ENCODE results near the gene CYP27B1. TPM values are rescaled to one million over a fixed set of nuclear protein-coding genes. Genes with fewer than 3 reads are reported as not detected.
"Not testable (repeated sequence)": the region's sequence is repeated elsewhere in the genome, so short reads cannot be mapped to it uniquely, and the experiment has no call there.

CYP27B1 gene
- total and polyA plus RNA-seq, 4 experiments from 2014 or later = 0.55 to 1.4 (median 0.78) TPM

GRCh38 chr12:57716305-57716704 is 50.6 kb downstream of the CYP27B1 start:
- H3K4me1 ChIP-seq (ENCODE audit: insufficient read depth, low read length) = peaks cover 3% of the 10 kb centered on the region
- POLR2A ChIA-PET (ENCODE audit: partially characterized antibody) = interaction anchor here (0.7 kb wide), 1 partner anchor 9 kb away, joined by 3 read pairs; no protein-coding TSS in a partner anchor
- H3K9me3 Mint-ChIP-seq = peaks cover 0 to 2% (median 0%) of the 10 kb centered on the region in 8 donors
- H3K27ac ChIP-seq (ENCODE audit: low read depth, low read length) = no peak overlapping the region
- peaks cover 0 to 5% (median under 1%) of the 10 kb centered on the region in 4 donors for H3K4me1 Mint-ChIP-seq
- no peak overlapping the region for H3K4me3 ChIP-seq (ENCODE audit: low read length in 2 of 2)
- H3K27me3 ChIP-seq (ENCODE audit: insufficient read depth, low read length) = no peaks in the 10 kb centered on the region
- H3K36me3 ChIP-seq (ENCODE audit: insufficient read depth, low read length) = peaks cover 56% of the 10 kb centered on the region
- peak overlapping the region in 3 of 7 donors; percentile 29 to 80 (median 42) for H3K27ac Mint-ChIP-seq
- no peak for DNase-seq
- CTCF ChIA-PET (ENCODE audit: partially characterized antibody) = no interaction called here
- H3K9me3 ChIP-seq (ENCODE audit: control insufficient read depth in 1 of 2, low read length in 2 of 2) = no peaks in the 10 kb centered on the region
- H3K36me3 Mint-ChIP-seq = peaks cover 25 to 56% of the 10 kb centered on the region in 2 donors
- H3K4me3 Mint-ChIP-seq = no peak overlapping the region
- H3K27me3 Mint-ChIP-seq = no peaks in the 10 kb centered on the region
- intact Hi-C loops (cut with micrococcal nuclease) = no loop called here

DNA sequence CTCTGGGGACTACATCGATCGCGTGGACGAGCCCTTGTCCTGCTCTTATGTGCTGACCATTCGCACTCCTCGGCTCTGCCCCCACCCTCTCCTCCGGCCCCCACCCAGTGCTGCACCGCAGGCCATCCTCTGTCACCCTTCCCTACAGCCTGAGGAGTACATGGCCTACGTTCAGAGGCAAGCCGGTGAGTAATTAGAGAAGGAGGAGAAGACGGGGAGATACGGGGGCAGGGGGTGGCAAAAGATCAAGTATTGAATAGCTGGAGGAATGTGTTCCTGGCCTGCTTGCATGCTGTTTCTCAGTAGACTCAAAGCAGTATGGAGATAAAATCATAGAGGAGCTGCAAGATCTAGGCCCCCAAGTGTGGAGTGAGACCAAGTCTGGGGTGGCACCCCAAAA is 51.1 kb downstream of the CYP27B1 start:
- Mint-ChIP-seq H3K36me3 (peaks cover 29 to 52% of the 10 kb centered on the region in 2 donors), H3K27me3 (no peaks in the 10 kb centered on the region), H3K4me3 (no peak overlapping the region), H3K4me1 (peaks cover 0 to 6% (median under 1%) of the 10 kb centered on the region in 4 donors), H3K27ac (peak overlapping the region in 3 of 7 donors; percentile 19 to 76 (median 25)), H3K9me3 (peaks cover 0 to 2% (median 0%) of the 10 kb centered on the region in 8 donors)
- Histone ChIP-seq H3K9me3 (ENCODE audit: control insufficient read depth in 1 of 2, low read length in 2 of 2) (no peaks in the 10 kb centered on the region), H3K36me3 (ENCODE audit: insufficient read depth, low read length) (peaks cover 51% of the 10 kb centered on the region), H3K4me3 (ENCODE audit: low read length in 2 of 2) (no peak overlapping the region), H3K4me1 (ENCODE audit: insufficient read depth, low read length) (peaks cover 3% of the 10 kb centered on the region), H3K27me3 (ENCODE audit: insufficient read depth, low read length) (no peaks in the 10 kb centered on the region), H3K27ac (ENCODE audit: low read depth, low read length) (no peak overlapping the region)
- no peak for DNase-seq
- intact Hi-C loops (cut with micrococcal nuclease) = no loop called here
- CTCF ChIA-PET (ENCODE audit: partially characterized antibody) = no interaction called here
- POLR2A ChIA-PET (ENCODE audit: partially characterized antibody) = interaction anchor here (0.7 kb wide), 1 partner anchor 9 kb away, joined by 3 read pairs; no protein-coding TSS in a partner anchor

DNA sequence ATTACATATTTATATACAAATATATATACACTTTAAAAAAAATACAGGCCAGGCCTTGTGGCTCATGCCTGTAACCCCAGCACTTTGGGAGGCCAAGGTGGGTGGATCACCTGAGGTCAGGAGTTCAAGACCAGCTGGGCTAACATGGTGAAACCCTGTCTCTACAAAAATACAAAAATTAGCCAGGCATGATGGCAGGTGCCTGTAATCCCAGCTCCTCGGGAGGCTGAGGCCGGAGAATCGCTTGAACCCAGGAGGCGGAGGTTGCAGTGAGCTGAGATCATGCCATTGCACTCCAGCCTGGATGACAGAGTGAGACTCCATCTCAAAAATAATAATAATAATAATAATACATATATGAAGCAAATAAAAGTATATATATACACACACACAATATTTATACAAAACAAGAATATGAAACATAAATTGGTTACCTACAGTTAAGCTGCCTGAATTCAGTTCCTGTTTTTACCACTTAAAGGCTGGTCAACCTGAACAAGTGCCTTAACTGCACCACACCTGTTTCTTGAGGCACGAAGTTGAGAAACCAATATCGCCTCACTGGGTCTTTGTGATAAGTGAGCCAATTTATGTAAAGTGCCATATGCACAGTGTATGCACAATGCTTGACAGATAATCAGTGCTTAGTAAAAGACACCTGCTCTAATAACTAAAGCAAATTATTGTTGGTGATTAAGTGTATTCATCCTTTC is 51.7 kb downstream of the CYP27B1 start:
- intact Hi-C loops (cut with micrococcal nuclease); H3K4me1 ChIP-seq (ENCODE audit: insufficient read depth, low read length); H3K27ac ChIP-seq (ENCODE audit: low read depth, low read length); H3K27ac Mint-ChIP-seq; H3K9me3 ChIP-seq (ENCODE audit: control insufficient read depth in 1 of 2, low read length in 2 of 2); DNase-seq; H3K4me1 Mint-ChIP-seq; H3K27me3 Mint-ChIP-seq; H3K27me3 ChIP-seq (ENCODE audit: insufficient read depth, low read length); H3K4me3 ChIP-seq (ENCODE audit: low read length in 2 of 2); CTCF ChIA-PET (ENCODE audit: partially characterized antibody); H3K9me3 Mint-ChIP-seq; H3K4me3 Mint-ChIP-seq: not testable (repeated sequence)
- POLR2A ChIA-PET (ENCODE audit: partially characterized antibody) = interaction anchor here (0.7 to 1.5 kb wide), 2 partner anchors 8 to 9 kb away, joined by 3 read pairs; no protein-coding TSS in a partner anchor
- peaks cover 32 to 54% of the 10 kb centered on the region in 2 donors for H3K36me3 Mint-ChIP-seq
- peaks cover 45% of the 10 kb centered on the region for H3K36me3 ChIP-seq (ENCODE audit: insufficient read depth, low read length)

- ChIA-PET POLR2A (ENCODE audit: partially characterized antibody) (interaction anchor here (0.7 to 1.5 kb wide), 3 partner anchors 11 to 28 kb away, joined by 3 to 5 read pairs (median 4); partner anchors contain the start of gene OS9), CTCF (ENCODE audit: partially characterized antibody) (interaction anchor here (0.7 kb wide), 1 partner anchor 381 kb away, joined by 3 read pairs; no protein-coding TSS in a partner anchor)
- H3K27me3 ChIP-seq (ENCODE audit: insufficient read depth, low read length) = no peaks in the 10 kb centered on the region
- H3K4me1 ChIP-seq (ENCODE audit: insufficient read depth, low read length) = peaks cover 3% of the 10 kb centered on the region
- Mint-ChIP-seq H3K9me3 (no peaks in the 10 kb centered on the region), H3K4me1 (peaks cover 0 to 9% (median 4%) of the 10 kb centered on the region in 4 donors), H3K27me3 (no peaks in the 10 kb centered on the region), H3K4me3 (no peak overlapping the region), H3K27ac (no peak overlapping the region), H3K36me3 (peaks cover 22 to 51% of the 10 kb centered on the region in 2 donors)
- intact Hi-C loops (cut with micrococcal nuclease) = no loop called here
- no peaks in the 10 kb centered on the region for H3K9me3 ChIP-seq (ENCODE audit: control insufficient read depth in 1 of 2, low read length in 2 of 2)
- H3K36me3 ChIP-seq (ENCODE audit: insufficient read depth, low read length) = peaks cover 26% of the 10 kb centered on the region
- H3K27ac ChIP-seq (ENCODE audit: low read depth, low read length) = no peak overlapping the region
- no peak for DNase-seq
- no peak overlapping the region for H3K4me3 ChIP-seq (ENCODE audit: low read length in 2 of 2)
Observed at GRCh38 chr12:57713209-57713608, 53.7 kb downstream of the CYP27B1 start.

DNA sequence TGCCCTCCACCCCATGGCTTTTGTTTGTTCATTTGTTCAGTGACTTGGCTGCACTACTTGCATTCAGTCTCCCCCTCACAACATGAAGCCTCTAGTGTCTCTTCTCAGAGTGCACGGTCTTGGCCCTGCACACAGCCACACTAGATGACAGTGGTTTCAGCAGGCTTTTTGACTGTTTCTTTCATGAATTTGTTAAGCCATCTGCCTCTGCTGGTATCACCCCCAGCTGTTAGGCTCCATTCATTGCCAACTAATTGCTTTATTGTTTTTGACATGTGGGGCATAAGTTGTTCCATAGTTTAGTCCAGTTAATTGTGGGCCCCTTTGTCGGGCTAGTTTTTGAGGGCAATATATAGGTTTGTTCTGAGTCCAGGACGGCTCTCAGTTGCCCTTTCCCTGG is 54.2 kb downstream of the CYP27B1 start:
- intact Hi-C loops (cut with micrococcal nuclease) = no loop called here
- Mint-ChIP-seq H3K4me1 (peaks cover 0 to 9% (median 4%) of the 10 kb centered on the region in 4 donors), H3K9me3 (no peaks in the 10 kb centered on the region), H3K27ac (no peak overlapping the region), H3K36me3 (peaks cover 19 to 47% of the 10 kb centered on the region in 2 donors), H3K27me3 (no peaks in the 10 kb centered on the region), H3K4me3 (no peak overlapping the region)
- Histone ChIP-seq H3K4me1 (ENCODE audit: insufficient read depth, low read length) (peaks cover 3% of the 10 kb centered on the region), H3K27ac (ENCODE audit: low read depth, low read length) (no peak overlapping the region), H3K36me3 (ENCODE audit: insufficient read depth, low read length) (peaks cover 20% of the 10 kb centered on the region), H3K27me3 (ENCODE audit: insufficient read depth, low read length) (no peaks in the 10 kb centered on the region), H3K9me3 (ENCODE audit: control insufficient read depth in 1 of 2, low read length in 2 of 2) (no peaks in the 10 kb centered on the region), H3K4me3 (ENCODE audit: low read length in 2 of 2) (no peak overlapping the region)
- POLR2A ChIA-PET (ENCODE audit: partially characterized antibody) = interaction anchor here (0.7 to 1.5 kb wide), 2 partner anchors 12 to 28 kb away, joined by 4 to 5 read pairs; no protein-coding TSS in a partner anchor
- no peak for DNase-seq
- CTCF ChIA-PET (ENCODE audit: partially characterized antibody) = no interaction called here

Small RNAs within 50 kb of the gene (microRNA-seq; reads per million reads assigned to microRNA genes)
- not detected for gene MIR6759 (ENCODE audit: borderline microRNAs expressed, borderline number of aligned reads, borderline replicate concordance)

Other genes starting within 250 kb of the CYP27B1 start
- gene DDIT3, start 246.6 kb downstream of the CYP27B1 start, total RNA-seq = 10 to 100 TPM; 38.5 to 40.8 TPM
- 10 to 100 TPM; 15.4 to 22.8 TPM for gene DDIT3, start 246.6 kb downstream of the CYP27B1 start, polyA plus RNA-seq
- 100 to 1,000 TPM in 1 of 2 experiments, 10 to 100 TPM in 1; 97.4 to 103 TPM for gene MBD6, start 244.3 kb downstream of the CYP27B1 start, total RNA-seq
- 1 to 10 TPM in 1 of 2 donors, under 1 TPM in 1; 0.16 to 2.6 TPM for gene MBD6, start 244.3 kb downstream of the CYP27B1 start, polyA plus RNA-seq
- gene DCTN2, start 219.9 kb downstream of the CYP27B1 start, total RNA-seq = 10 to 100 TPM; 69.4 to 70.7 TPM
- 10 to 100 TPM; 67.4 to 86.2 TPM for gene DCTN2, start 219.9 kb downstream of the CYP27B1 start, polyA plus RNA-seq
- gene KIF5A, start 217.0 kb downstream of the CYP27B1 start, total RNA-seq = under 1 TPM; 0.96 to 1.00 TPM
- gene KIF5A, start 217.0 kb downstream of the CYP27B1 start, polyA plus RNA-seq = not detected
- 10 to 100 TPM; 32.4 to 36.0 TPM for gene PIP4K2C, start 175.9 kb downstream of the CYP27B1 start, total RNA-seq
- 10 to 100 TPM; 30.4 to 45.0 TPM for gene PIP4K2C, start 175.9 kb downstream of the CYP27B1 start, polyA plus RNA-seq
- 10 to 100 TPM; 33.8 to 37.1 TPM for gene DTX3, start 162.3 kb downstream of the CYP27B1 start, total RNA-seq
- gene DTX3, start 162.3 kb downstream of the CYP27B1 start, polyA plus RNA-seq = 1 to 10 TPM; 4.2 to 6.2 TPM
- gene ARHGEF25, start 155.6 kb downstream of the CYP27B1 start, total RNA-seq = under 1 TPM; 0.47 to 0.67 TPM
- not detected for gene ARHGEF25, start 155.6 kb downstream of the CYP27B1 start, polyA plus RNA-seq
- gene B4GALNT1, start 133.9 kb downstream of the CYP27B1 start, total RNA-seq = not detected
- gene B4GALNT1, start 133.9 kb downstream of the CYP27B1 start, polyA plus RNA-seq = not detected
- gene OS9, start 72.9 kb downstream of the CYP27B1 start, total RNA-seq = 100 to 1,000 TPM; 189 to 195 TPM
- 10 to 100 TPM; 56.6 to 73.0 TPM for gene OS9, start 72.9 kb downstream of the CYP27B1 start, polyA plus RNA-seq
- 10 to 100 TPM; 63.2 to 66.7 TPM for gene AGAP2, start 28.3 kb downstream of the CYP27B1 start, total RNA-seq
- gene AGAP2, start 28.3 kb downstream of the CYP27B1 start, polyA plus RNA-seq = 1 to 10 TPM; 3.2 to 8.6 TPM
- gene TSPAN31, start 22.0 kb downstream of the CYP27B1 start, total RNA-seq = 10 to 100 TPM; 27.5 to 30.6 TPM
- gene TSPAN31, start 22.0 kb downstream of the CYP27B1 start, polyA plus RNA-seq = 10 to 100 TPM; 37.5 to 76.2 TPM
- 10 to 100 TPM; 44.4 to 48.3 TPM for gene CDK4, start 14.8 kb downstream of the CYP27B1 start, total RNA-seq
- gene CDK4, start 14.8 kb downstream of the CYP27B1 start, polyA plus RNA-seq = 10 to 100 TPM; 85.0 to 99.7 TPM
- 10 to 100 TPM; 58.0 to 62.8 TPM for gene MARCHF9, start 12.0 kb downstream of the CYP27B1 start, total RNA-seq
- gene MARCHF9, start 12.0 kb downstream of the CYP27B1 start, polyA plus RNA-seq = 1 to 10 TPM; 3.7 to 8.9 TPM
- gene METTL1, start 5.0 kb upstream of the CYP27B1 start, total RNA-seq = 10 to 100 TPM in 1 of 2 experiments, 1 to 10 TPM in 1; 9.9 to 10.9 TPM
- gene METTL1, start 5.0 kb upstream of the CYP27B1 start, polyA plus RNA-seq = 10 to 100 TPM; 16.3 to 19.1 TPM
- 1 to 10 TPM; 3.1 to 4.9 TPM for gene EEF1AKMT3, start 5.5 kb upstream of the CYP27B1 start, total RNA-seq
- 10 to 100 TPM in 1 of 2 donors, 1 to 10 TPM in 1; 5.3 to 12.4 TPM for gene EEF1AKMT3, start 5.5 kb upstream of the CYP27B1 start, polyA plus RNA-seq
- 10 to 100 TPM; 18.9 to 22.2 TPM for gene TSFM, start 15.7 kb upstream of the CYP27B1 start, total RNA-seq
- 10 to 100 TPM; 23.2 to 32.5 TPM for gene TSFM, start 15.7 kb upstream of the CYP27B1 start, polyA plus RNA-seq
- gene AVIL, start 51.7 kb upstream of the CYP27B1 start, total RNA-seq = 10 to 100 TPM; 14.6 to 15.9 TPM
- under 1 TPM in 1 of 2 donors, not detected in 1; 0.68 TPM for gene AVIL, start 51.7 kb upstream of the CYP27B1 start, polyA plus RNA-seq
- gene CTDSP2, start 79.7 kb upstream of the CYP27B1 start, total RNA-seq = 100 to 1,000 TPM; 274 to 285 TPM
- 10 to 100 TPM; 57.7 to 74.8 TPM for gene CTDSP2, start 79.7 kb upstream of the CYP27B1 start, polyA plus RNA-seq
- 1 to 10 TPM; 6.1 to 6.7 TPM for gene ATP23, start 174.5 kb upstream of the CYP27B1 start, total RNA-seq
- gene ATP23, start 174.5 kb upstream of the CYP27B1 start, polyA plus RNA-seq = 10 to 100 TPM; 16.6 to 22.9 TPM

All from CD4-positive, alpha-beta memory T cell (primary cell).